ENCODE data around the gene TSPAN12.

Gene TSPAN12

GRCh38 chr7:120864141-120864900 lies 6.4 kb upstream of the TSPAN12 start:
- Histone ChIP-seq H3K4me3 (ENCODE audit: low read depth, low read length) (no peak overlapping the region), H3K9me3 (ENCODE audit: control insufficient read depth, insufficient read depth, low read depth, low read length) (no peaks in the 10 kb centered on the region), H3K4me1 (ENCODE audit: control insufficient read depth, insufficient read depth, low read length) (no peaks in the 10 kb centered on the region), H3K27ac (ENCODE audit: extremely low read depth, low read depth, low read length) (no peak overlapping the region), H3K36me3 (ENCODE audit: control insufficient read depth in 2 of 2, insufficient read depth in 1 of 2, low read length in 2 of 2) (no peaks in the 10 kb centered on the region)
- POLR2A ChIA-PET: no interaction called here
- CTCF ChIA-PET: no interaction called here
- TF ChIP-seq, protein P1, sequence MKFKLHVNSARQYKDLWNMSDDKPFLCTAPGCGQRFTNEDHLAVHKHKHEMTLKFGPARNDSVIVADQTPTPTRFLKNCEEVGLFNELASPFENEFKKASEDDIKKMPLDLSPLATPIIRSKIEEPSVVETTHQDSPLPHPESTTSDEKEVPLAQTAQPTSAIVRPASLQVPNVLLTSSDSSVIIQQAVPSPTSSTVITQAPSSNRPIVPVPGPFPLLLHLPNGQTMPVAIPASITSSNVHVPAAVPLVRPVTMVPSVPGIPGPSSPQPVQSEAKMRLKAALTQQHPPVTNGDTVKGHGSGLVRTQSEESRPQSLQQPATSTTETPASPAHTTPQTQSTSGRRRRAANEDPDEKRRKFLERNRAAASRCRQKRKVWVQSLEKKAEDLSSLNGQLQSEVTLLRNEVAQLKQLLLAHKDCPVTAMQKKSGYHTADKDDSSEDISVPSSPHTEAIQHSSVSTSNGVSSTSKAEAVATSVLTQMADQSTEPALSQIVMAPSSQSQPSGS (tag by site-specific recombination; IDR thresholded peaks at IDR 0.05; ENCODE audit: low read depth): peak; percentile 63; the same call in 1 of the 2 replicates
- TF ChIP-seq ZNF133 (tag by site-specific recombination; IDR thresholded peaks at IDR 0.05): no peak

GRCh38 chr7:120862987-120863590 lies 5.1 kb upstream of the TSPAN12 start:
- Histone ChIP-seq H3K36me3 (ENCODE audit: control insufficient read depth in 2 of 2, insufficient read depth in 1 of 2, low read length in 2 of 2) (no peaks in the 10 kb centered on the region), H3K4me3 (ENCODE audit: low read depth, low read length) (no peak overlapping the region), H3K9me3 (ENCODE audit: control insufficient read depth, insufficient read depth, low read depth, low read length) (no peaks in the 10 kb centered on the region), H3K4me1 (ENCODE audit: control insufficient read depth, insufficient read depth, low read length) (peaks cover 6% of the 10 kb centered on the region; the same call in 1 of the 2 replicates), H3K27ac (ENCODE audit: extremely low read depth, low read depth, low read length) (no peak overlapping the region)
- ChIA-PET POLR2A (no interaction called here), CTCF (interaction anchor here (0.9 to 1.4 kb wide), 2 partner anchors 8 to 71 kb away, joined by 3 to 4 read pairs; no protein-coding TSS in a partner anchor)
- TF ChIP-seq ZBTB17 (tag by site-specific recombination; IDR thresholded peaks at IDR 0.05) (peak; percentile 59), ZNF626 (tag by site-specific recombination; IDR thresholded peaks at IDR 0.05) (no peak), ZNF623 (tag by site-specific recombination; IDR thresholded peaks at IDR 0.05) (no peak), ZNF423 (tag by site-specific recombination; IDR thresholded peaks at IDR 0.05) (no peak), ZBTB44 (tag by site-specific recombination; IDR thresholded peaks at IDR 0.05) (0 out of 2 replicates have a peak, but pooled peaks have one; percentile 39), SCRT2 (tag by site-specific recombination; IDR thresholded peaks at IDR 0.05) (peak; percentile 85), ZNF660 (tag by site-specific recombination; IDR thresholded peaks at IDR 0.05) (peak; percentile 18; the same call in 1 of the 2 replicates)
- TF ChIP-seq, protein P2, sequence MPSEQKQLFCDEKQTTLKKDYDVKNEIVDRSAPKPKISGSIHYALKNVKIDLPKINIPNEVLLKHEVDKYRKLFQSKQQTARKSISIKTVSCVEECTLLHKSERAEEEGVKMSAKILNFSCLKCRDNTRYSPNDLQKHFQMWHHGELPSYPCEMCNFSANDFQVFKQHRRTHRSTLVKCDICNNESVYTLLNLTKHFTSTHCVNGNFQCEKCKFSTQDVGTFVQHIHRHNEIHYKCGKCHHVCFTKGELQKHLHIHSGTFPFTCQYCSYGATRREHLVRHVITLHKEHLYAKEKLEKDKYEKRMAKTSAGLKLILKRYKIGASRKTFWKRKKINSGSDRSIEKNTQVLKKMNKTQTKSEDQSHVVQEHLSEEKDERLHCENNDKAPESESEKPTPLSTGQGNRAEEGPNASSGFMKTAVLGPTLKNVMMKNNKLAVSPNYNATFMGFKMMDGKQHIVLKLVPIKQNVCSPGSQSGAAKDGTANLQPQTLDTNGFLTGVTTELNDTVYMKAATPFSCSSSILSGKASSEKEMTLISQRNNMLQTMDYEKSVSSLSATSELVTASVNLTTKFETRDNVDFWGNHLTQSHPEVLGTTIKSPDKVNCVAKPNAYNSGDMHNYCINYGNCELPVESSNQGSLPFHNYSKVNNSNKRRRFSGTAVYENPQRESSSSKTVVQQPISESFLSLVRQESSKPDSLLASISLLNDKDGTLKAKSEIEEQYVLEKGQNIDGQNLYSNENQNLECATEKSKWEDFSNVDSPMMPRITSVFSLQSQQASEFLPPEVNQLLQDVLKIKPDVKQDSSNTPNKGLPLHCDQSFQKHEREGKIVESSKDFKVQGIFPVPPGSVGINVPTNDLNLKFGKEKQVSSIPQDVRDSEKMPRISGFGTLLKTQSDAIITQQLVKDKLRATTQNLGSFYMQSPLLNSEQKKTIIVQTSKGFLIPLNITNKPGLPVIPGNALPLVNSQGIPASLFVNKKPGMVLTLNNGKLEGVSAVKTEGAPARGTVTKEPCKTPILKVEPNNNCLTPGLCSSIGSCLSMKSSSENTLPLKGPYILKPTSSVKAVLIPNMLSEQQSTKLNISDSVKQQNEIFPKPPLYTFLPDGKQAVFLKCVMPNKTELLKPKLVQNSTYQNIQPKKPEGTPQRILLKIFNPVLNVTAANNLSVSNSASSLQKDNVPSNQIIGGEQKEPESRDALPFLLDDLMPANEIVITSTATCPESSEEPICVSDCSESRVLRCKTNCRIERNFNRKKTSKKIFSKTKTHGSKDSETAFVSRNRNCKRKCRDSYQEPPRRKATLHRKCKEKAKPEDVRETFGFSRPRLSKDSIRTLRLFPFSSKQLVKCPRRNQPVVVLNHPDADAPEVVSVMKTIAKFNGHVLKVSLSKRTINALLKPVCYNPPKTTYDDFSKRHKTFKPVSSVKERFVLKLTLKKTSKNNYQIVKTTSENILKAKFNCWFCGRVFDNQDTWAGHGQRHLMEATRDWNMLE (tag by site-specific recombination; conservative IDR thresholded peaks at IDR 0.05; ENCODE audit: low read depth): no peak

DNA sequence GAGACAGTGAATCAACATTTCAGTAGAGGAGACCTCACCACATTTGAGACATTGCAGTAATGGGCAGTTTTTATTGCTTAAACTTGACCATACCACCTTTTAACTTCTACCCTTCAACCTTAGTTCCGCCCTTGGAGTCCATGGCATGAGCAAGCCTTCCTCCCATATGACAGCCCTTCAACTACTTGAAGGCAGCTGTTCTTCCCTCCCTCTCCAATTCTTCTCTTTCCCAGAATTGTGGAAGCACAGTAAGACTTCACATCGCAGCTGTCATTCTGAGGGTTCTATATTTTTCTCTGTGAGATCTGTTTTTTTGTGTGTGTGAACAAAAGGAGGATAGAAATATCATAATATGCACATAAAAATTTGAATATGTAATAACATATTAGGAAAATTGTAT lies 2.2 kb upstream of the TSPAN12 start:
- peaks cover 6% of the 10 kb centered on the region; the same call in 1 of the 2 replicates for H3K4me1 ChIP-seq (ENCODE audit: control insufficient read depth, insufficient read depth, low read length)
- H3K27ac ChIP-seq (ENCODE audit: extremely low read depth, low read depth, low read length): no peak overlapping the region
- peaks cover 0 to under 1% of the 10 kb centered on the region in 2 experiments; a peak in 1 of 3 replicates for H3K36me3 ChIP-seq (ENCODE audit: control insufficient read depth in 2 of 2, insufficient read depth in 1 of 2, low read length in 2 of 2)
- ChIA-PET POLR2A (no interaction called here), CTCF (no interaction called here)
- H3K9me3 ChIP-seq (ENCODE audit: control insufficient read depth, insufficient read depth, low read depth, low read length): no peaks in the 10 kb centered on the region
- H3K4me3 ChIP-seq (ENCODE audit: low read depth, low read length): no peak overlapping the region
- TF ChIP-seq PRDM10 (tag by site-specific recombination; IDR thresholded peaks at IDR 0.05): no peak
- no peak for TF ChIP-seq BCL11B (tag by site-specific recombination; IDR thresholded peaks at IDR 0.05; ENCODE audit: low read depth)
- no peak for TF ChIP-seq ZNF311 (tag by site-specific recombination; IDR thresholded peaks at IDR 0.05; ENCODE audit: borderline replicate concordance)
- no peak for TF ChIP-seq ZBTB48 (tag by site-specific recombination; IDR thresholded peaks at IDR 0.05)
- TF ChIP-seq EGR2 (tag by site-specific recombination; IDR thresholded peaks at IDR 0.05; ENCODE audit: low read depth): no peak
- TF ChIP-seq ZNF121 (tag by site-specific recombination; IDR thresholded peaks at IDR 0.05): no peak
- TF ChIP-seq ZNF629 (tag by site-specific recombination; IDR thresholded peaks at IDR 0.05): no peak
- no peak for TF ChIP-seq ZBTB17 (tag by site-specific recombination; IDR thresholded peaks at IDR 0.05)

Measured in HEK293 (cell line).